SK-N-SH (cell line): Measurements from ENCODE around the gene RUSC2. TPM values are rescaled to one million over a fixed set of nuclear protein-coding genes. Genes with fewer than 3 reads are reported as not detected.

Experiments used
- polyA plus RNA-seq, 3 experiments: library from polyadenylated mRNA; depleted of rRNA; stranded (reverse); fragments of >200 nt; gene quantifications; 2 replicates each; pipeline ENCODE4 v1.2.3, GENCODE V29; 2012

RUSC2 gene
- polyA plus RNA-seq, 1 of the 3 experiments (the other 2 are of a cell fraction): 14.5 TPM

Other genes with a start within 250 kb of the RUSC2 start
- 26.0 TPM in 2 replicates for gene TESK1, start 115.2 kb downstream of the RUSC2 start, polyA plus RNA-seq (2012; rRNA removed)
- gene CD72, start 128.3 kb downstream of the RUSC2 start, polyA plus RNA-seq (2012; rRNA removed): 2.5 and 2.7 TPM in 2 replicates
- gene SIT1, start 160.8 kb downstream of the RUSC2 start, polyA plus RNA-seq (2012; rRNA removed): not detected in 2 replicates
- 64.9 and 157 TPM in 2 replicates for gene RMRP, start 167.9 kb downstream of the RUSC2 start, polyA plus RNA-seq (2012; rRNA removed)
- gene CCDC107, start 168.2 kb downstream of the RUSC2 start, polyA plus RNA-seq (2012; rRNA removed): 20.9 and 22.0 TPM in 2 replicates
- 4.9 and 5.2 TPM in 2 replicates for gene ARHGEF39, start 175.1 kb downstream of the RUSC2 start, polyA plus RNA-seq (2012; rRNA removed)
- 0.99 and 1.4 TPM in 2 replicates for gene CA9, start 183.8 kb downstream of the RUSC2 start, polyA plus RNA-seq (2012; rRNA removed)
- gene TPM2, start 199.8 kb downstream of the RUSC2 start, polyA plus RNA-seq (2012; rRNA removed): 589 and 620 TPM in 2 replicates
- 91.8 and 115 TPM in 2 replicates for gene TLN1, start 242.1 kb downstream of the RUSC2 start, polyA plus RNA-seq (2012; rRNA removed)
- 33.9 and 38.6 TPM in 2 replicates for gene CREB3, start 242.6 kb downstream of the RUSC2 start, polyA plus RNA-seq (2012; rRNA removed)